HG03521 (cell line): Measurements from ENCODE around the gene ABHD5.

Experiments used
- ATAC-seq: cut with Tn5 transposase; IDR thresholded peaks from one replicate; pipeline ENCODE4 v1.9.1; 2021; ENCODE audit warnings: mild to moderate bottlenecking, moderate library complexity; ENCODE audit not compliant: unreplicated experiment

ABHD5 gene

DNA sequence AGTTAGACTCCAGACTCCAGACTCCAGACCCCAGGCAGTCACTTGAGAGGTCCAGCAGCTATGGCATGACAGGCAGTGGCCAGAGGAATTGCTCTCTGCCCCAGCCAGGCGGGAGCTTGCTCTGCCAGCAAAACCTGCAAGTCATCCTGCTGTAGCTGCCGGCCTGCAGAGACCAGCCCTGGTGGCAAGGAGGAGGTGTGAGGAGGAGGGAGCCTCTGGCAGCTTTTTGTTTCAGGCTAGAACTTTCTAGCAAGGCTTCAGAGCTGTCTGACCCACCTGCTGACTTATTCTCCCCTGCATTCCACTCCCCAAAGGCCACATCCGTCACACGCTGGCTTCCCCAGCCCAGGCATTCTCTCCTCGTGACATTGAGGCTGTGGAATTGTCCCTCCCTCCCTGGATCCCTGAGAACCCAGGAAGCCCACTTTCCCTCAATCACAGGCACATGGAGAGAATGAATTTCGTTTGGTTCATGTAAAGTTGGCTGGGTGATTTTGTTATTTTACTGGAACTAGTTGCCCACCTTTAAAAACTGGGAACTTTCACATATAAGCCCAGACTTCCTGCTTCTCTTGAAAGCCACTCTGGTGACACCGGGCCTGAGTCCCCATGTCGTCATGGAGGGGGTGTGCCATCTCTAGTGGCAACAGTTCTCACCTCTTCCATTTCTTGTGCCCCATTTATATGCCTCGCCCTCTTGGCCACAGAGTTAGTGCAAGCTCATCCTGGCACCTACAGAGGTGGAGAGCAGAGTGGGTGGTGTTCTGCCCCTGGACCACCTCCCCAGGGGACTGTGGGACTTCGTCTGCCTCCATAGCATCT, 82.7 kb downstream of the ABHD5 start:
- ATAC-seq = no peak

DNA sequence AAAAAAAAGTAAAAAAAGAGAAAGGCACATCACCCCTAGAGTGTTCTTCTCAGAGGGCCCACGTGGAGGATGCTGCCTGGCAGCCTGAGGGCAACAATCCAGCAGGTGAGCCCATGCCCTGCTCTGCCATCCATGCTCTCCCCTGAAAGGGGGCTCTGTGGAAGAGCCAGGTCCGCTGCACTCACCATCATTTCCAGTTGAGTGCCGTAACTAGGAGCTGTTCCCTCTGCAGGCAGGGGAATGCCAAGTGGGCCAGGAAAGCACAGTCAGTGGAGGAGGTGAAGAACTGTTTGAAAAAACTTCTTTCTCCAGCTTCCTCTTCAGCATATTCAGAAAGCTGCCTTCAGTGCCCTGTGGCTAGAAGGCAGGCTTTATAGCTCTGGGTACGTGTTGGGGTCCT, 84.1 kb downstream of the ABHD5 start:
- no peak for ATAC-seq

DNA sequence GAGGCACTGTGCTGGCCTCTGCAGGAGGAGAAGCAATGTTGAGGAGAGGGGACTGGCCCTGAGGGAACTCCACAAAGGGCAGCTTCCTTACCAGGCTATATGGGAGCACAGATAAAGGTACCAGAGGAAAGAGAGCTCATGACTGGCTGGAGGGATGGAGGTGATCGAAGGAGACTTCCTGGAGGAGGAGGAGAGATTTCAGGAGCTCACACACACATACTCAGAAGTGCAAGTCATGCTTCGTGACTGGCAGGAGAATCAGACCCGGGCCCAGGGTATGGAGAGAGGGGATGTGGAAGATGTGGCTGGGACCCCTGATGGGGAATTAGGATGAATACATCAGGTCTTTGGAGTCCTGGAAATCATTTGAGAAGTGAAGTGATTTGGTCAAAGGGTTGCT, 85.4 kb downstream of the ABHD5 start:
- no peak for ATAC-seq

DNA sequence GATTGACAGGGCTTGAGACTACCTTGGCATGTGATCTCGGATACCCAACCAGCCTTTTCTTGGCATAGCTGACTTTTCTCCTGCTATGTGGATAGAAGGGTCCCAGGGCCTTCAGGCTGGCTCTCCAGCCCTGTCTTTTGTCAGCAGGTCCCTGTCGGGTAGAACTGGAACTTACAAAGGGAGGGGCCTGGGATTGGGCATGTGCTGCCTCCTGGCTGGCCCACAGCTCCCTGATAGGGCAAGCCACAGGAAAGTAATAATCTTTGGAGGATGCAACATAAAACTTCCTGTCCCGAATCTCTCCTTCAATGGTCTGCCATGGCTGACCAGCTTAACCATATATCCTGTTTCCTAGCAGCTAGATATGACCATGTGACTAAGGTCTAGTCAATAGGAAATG, 89.1 kb downstream of the ABHD5 start:
- ATAC-seq = no peak

DNA sequence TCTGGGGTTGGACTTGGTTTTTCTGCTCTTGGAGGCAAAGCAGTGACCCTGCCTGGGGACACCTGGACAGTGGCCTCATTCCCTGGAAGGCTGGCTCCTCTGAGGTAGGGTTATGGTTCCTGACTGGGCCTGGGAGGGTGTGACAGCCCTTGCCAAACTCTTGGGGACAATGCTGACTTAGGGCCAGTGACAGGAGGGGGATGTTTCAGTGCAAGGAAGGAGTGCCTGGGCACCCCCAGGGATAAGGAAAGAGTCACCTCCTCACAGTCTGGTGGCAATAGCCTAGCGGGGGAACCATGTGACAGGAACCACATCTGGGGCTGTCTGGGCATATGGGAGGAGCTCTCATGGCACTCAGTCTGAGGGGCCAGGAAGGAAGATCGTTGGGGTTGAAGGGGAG, 91.8 kb downstream of the ABHD5 start:
- ATAC-seq = no peak
